OCI-LY7 (cell line): ENCODE measurements around the gene VPS13D.

Experiments
- CTCF ChIP-seq: fragments of 200-600 bp; sonication (generic); conservative IDR thresholded peaks from 2 replicates; pipeline ENCODE4 v1.5.1; 2014; ENCODE audit warnings: mild to moderate bottlenecking, antibody characterized with exemption, low read length, moderate library complexity, mixed read lengths
- EZH2phosphoT487 ChIP-seq: fragments of 200-600 bp; sonication (generic); IDR thresholded peaks from 2 replicates; pipeline ENCODE4 v1.6.1; 2018; ENCODE audit warnings: low read depth, borderline replicate concordance, mild to moderate bottlenecking, mixed run types, antibody characterized with exemption, low read length, moderate library complexity, mixed read lengths

- TF ChIP-seq EZH2phosphoT487 (no peak), CTCF (no peak)
Measured at GRCh38 chr1:12540580-12541273, 310.9 kb downstream of the VPS13D start.
